HG02870 (cell line): Measurements from ENCODE around the gene LKAAEAR1.
"Not testable (repeated sequence)": the region's sequence is repeated elsewhere in the genome, so short reads cannot be mapped to it uniquely, and the experiment has no call there.

Experiments
- ATAC-seq: cut with Tn5 transposase; IDR thresholded peaks from one replicate; pipeline ENCODE4 v1.9.1; 2021; ENCODE audit warnings: mild to moderate bottlenecking, moderate library complexity; ENCODE audit not compliant: unreplicated experiment

LKAAEAR1 gene, protein sequence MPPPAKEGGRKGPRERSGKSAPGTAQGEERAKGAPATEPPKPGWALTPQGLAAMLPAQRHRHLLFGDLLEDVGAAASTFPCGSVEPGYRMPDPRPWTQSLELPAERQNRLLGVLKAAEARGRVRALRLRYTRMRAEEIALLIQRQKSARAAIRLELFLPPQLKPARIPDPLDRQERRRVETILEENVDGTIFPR

DNA sequence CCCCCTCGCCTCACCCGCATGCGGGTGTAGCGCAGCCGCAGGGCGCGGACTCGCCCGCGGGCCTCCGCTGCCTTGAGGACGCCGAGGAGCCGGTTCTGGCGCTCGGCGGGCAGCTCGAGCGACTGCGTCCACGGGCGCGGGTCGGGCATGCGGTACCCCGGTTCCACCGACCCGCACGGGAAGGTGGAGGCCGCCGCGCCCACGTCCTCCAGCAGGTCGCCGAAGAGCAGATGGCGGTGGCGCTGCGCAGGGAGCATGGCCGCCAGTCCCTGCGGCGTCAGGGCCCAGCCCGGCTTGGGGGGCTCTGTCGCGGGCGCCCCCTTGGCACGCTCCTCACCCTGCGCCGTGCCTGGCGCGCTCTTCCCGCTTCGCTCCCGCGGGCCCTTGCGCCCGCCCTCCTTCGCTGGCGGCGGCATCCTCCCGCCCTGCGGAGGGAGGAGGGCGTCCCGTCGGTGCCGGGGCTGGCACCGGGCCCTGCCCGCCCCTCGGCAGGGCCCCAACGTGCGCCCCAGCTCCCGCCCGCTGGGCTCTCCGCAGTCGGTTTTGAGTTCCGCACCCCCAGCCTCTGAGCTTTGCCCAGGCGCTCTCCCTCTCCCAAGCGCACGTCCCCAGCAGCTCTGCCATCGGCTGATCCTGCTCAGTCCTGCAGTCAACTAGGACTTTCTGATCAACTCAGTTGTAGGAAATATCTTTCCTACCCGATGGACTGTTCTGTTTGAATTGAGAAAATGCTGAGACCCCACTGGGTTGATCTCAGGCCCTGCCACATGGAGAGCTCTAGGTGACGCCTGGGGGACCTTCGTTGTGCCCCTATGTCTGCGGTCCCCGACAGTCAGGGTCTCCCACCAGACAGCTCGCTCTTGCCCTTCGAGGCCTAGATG lies at the start of gene LKAAEAR1:
Gene LKAAEAR1, minus strand, starts transcription at position 595 of the 881 bp plus-strand sequence. Its CDS starts 179 bp downstream, at position 416.
- no peak for ATAC-seq

DNA sequence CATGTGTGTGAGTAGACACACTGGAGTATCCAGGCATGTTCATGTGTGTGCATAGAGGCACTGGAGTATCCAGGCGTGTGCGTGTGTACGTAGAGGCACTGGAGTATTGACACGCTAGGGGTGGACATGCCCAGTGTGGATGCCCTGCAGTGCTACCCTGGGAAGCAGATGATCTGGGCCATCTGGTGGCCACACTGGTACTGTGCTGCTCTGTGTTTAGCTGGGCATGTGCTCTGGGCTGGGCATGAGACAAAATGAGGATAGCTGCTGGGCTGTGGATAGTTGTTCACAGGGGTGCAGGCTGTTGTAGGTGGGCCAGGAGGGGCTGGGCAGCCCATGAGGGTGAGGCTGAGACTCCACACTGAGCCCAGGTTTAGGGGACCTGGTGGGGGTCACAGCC lies 47.2 kb upstream of the LKAAEAR1 start:
- no peak for ATAC-seq

DNA sequence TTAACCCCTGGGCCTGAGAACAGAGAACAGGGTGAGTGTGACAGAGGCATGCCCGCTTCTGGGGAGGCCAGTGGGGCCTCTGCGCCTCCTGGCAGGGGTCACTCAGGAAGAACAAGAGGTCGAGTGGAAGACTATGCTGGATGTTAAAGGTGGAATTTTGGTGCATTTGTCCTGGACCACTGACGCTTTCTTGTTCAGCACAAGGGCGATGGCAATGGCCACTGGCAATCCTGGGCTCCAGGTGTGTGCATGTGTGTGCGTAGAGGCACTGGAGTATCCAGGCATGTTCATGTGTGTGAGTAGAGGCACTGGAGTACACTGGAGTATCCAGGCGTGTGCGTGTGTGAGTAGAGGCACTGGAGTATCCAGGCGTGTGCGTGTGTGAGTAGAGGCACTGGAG lies 46.7 kb upstream of the LKAAEAR1 start:
- ATAC-seq, result no peak

DNA sequence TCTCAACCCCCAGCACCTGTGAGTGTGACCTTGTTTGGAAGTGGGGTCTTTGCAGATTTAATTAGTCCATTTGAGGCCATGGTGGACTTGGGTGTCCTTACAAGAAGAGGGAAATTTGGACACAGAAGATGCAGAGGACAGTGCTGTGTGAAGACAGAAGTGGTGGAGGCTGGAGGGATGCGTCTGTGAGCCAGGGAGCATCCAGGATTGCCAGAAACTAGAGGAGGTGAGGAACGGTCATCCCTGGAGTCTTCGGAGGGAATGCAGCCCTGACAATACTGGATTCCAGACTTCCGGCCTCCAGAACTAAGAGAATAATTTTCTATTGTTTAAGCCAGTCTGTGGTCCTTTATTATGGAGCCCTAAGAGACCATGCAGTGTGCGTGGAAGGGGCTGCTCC lies 46.1 kb upstream of the LKAAEAR1 start:
- ATAC-seq, result no peak

DNA sequence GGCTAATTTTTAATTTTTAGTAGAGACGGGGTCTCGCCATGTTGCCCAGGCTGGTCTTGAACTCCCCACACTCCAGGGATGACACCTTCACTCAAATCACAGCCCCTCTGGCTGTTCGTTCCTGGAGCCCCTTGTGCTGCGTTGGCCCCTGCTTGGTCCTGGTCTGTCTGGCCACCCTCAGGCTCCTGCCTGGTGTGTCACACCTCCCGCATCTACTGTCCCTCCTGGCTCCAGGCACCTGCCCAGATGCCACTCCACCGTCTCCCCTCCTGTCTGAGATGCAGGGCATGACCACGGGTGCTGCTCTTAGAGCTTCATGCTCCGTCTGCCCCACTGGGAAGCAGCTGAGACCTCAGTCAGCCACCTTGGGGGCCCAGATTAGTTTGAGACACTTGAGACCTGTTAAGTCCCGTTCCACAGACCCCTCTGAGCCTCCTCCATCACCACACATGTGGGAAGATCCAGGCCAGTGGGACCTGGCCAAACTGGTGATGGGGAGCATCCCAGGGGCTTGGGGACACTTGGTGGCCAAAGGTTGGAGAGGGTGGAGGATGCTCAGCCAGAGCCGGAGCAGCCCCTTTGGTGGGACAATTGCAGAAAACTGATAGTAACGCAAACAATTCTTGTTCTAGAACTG lies 45.1 kb upstream of the LKAAEAR1 start:
- ATAC-seq, result no peak

DNA sequence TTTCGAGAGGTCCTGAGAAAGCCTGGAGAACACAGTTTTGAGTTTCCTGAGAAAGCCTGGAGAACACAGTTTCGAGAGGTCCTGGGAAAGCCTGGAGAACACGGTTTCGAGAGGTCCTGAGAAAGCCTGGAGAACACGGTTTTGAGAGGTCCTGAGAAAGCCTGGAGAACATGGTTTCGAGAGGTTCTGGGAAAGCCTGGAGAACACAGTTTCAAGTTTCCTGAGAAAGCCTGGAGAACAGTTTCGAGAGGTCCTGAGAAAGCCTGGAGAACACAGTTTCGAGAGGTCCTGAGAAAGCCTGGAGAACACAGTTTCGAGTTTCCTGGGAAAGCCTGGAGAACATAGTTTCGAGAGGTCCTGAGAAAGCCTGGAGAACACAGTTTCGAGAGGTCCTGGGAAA lies 39.3 kb upstream of the LKAAEAR1 start:
- ATAC-seq, result not testable (repeated sequence)

DNA sequence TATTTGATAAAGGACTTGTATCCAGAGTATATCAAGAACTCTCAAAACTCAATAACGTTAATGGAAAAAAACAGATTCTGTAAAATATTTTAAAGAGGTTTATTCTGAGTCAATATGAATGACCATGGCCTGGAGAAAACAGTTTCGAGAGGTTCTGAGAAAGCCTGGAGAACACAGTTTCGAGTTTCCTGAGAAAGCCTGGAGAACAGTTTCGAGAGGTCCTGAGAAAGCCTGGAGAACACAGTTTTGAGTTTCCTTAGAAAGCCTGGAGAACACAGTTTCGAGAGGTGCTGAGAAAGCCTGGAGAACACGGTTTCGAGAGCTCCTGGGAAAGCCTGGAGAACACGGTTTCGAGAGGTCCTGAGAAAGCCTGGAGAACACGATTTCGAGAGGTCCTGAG lies 38.7 kb upstream of the LKAAEAR1 start:
- ATAC-seq, result not testable (repeated sequence)

DNA sequence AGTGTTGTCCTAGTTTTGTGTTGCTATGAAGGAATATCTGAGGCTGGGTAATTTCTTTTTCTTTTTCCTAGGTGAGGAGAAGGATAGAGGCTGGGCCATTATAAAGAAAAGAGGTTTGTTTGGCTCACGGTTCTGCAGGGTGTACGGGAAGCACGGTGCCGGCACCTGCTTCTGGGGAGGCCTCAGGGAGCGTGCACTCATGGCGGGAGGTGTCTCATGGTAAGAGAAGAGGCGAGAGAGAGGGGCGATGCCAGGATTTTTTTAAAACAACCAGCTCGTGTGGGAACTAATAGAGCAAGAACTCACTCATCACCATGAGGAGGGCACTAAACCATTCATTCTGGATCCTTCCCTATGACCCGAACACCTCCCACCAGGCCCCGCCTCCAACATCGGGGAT lies 37.4 kb upstream of the LKAAEAR1 start:
- ATAC-seq, result no peak

DNA sequence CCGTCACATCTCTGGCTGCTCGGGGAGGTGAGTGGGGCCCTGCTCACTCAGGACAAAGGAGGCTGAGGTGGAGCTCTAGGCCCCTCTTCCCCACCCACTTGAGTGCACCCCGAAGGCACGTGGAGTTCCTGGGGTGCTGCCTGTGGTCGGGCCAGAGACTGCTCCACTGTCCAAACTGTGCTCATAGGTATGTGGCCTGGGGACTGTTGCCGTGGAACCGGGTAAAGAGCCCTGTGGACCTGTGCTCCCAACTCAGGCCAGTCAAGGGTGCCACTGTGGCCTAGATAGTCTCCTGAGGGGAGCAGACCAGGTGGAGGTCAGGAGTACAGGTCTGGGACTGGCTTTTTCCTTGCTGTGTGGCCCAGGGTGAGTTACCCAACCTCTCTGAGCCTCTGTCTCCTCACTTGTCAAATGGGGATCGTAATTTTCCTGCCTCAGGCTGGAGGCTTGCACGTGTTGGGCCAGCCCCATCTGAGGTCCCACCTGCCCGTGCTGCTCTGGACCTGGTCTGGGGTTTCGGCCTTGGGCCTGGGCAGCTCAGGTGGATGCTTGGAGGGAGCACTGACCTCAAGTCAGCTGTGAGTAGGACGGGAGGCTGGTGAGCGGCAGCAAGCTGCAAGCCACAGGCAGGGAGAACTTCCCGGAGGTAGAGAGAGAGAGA lies 35.6 kb upstream of the LKAAEAR1 start:
- ATAC-seq, result no peak

DNA sequence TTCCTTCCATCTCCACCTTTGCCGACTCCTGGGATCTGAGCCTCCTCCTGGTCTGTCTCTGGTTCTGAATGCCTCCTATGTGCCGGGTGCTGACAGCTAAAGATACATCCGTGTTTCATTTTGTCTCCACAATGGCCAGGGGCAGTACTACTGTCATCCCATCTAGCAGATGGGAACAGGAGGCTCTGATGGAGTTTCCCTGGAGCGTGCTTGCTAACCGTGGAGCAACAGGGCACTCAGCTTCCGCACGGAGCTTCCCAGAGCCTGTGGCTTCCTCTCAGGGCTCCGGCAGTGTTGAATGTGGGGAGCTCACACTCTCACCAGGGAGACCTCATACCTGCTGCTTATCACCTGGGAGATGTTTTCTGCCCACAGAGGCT lies 35.1 kb upstream of the LKAAEAR1 start:
- no peak for ATAC-seq

DNA sequence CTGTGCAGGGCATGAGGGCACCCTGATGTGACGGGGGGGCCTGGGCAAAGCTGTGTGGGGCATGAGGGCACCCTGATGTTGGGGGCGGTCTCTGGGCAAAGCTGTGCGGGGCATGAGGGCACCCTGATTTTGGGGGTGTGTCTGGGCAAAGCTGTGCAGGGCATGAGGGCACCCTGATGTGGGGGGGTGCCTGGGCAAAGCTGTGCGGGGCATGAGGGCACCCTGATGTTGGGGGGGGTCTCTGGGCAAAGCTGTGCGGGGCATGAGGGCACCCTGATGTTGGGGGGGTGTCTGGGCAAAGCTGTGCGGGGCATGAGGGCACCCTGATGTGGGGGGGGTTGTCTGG lies 33.2 kb upstream of the LKAAEAR1 start:
- ATAC-seq, result not testable (repeated sequence)

DNA sequence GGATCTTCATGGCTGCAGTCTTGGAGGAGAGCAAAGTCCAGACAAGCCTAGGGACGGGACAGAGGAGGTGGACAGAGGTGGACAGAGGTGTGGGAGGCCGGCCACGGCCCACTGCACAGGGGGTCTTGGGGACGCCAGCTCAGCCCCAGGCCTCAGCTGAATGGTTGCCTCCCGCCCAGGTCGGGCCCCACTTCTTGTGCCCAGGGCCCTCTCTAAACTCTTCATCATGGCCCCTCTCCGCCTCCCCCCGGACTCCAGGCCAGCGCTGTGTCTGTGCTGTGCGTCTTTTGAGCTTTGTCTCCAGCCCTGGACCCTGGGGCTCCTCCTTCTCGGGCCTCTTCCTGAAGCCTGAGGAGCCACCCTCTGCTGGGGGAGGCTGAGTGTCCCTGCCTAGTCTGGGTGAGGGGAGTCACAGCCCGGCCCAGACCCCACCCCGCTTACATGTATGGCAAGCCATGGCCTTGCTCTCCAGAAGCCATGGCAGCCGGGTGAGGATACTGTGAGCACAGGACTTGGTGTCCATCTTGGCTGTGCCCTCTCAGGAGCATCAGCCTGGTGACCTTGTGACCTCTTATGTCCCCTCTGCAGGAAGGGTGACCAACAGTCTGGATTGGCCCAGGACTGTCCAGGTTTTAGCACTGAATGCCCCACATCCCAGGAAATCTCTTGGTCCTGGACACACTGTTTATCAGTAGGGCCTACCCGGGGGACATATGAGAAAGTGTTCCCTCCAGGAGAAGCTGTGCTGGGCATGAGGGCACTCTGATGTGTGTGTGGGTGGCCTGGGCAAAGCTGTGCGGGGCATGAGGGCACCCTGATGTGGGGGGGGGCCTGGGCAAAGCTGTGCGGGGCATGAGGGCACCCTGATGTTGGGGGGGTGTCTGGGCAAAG lies 32.6 kb upstream of the LKAAEAR1 start:
- no peak for ATAC-seq

DNA sequence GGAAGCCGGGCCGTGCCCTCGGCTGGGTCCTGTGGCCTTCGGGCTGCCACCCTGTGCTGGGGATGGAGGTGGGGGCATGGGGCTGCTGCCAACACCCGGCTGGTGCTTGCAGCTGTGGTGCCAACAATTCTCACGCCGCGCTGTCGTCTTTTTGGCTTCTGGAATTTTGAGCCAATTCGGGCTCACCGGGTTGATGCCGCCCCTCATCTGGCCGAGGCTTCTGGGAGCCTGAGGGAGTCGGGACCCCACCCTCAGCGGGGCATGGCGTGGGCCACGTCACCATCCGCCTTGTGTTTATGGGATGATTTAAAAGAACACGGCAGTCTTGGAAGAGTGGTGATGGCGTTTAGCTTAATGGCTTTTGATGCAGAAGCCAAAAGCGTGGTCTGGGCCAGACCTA lies 31.8 kb upstream of the LKAAEAR1 start:
- no peak for ATAC-seq

DNA sequence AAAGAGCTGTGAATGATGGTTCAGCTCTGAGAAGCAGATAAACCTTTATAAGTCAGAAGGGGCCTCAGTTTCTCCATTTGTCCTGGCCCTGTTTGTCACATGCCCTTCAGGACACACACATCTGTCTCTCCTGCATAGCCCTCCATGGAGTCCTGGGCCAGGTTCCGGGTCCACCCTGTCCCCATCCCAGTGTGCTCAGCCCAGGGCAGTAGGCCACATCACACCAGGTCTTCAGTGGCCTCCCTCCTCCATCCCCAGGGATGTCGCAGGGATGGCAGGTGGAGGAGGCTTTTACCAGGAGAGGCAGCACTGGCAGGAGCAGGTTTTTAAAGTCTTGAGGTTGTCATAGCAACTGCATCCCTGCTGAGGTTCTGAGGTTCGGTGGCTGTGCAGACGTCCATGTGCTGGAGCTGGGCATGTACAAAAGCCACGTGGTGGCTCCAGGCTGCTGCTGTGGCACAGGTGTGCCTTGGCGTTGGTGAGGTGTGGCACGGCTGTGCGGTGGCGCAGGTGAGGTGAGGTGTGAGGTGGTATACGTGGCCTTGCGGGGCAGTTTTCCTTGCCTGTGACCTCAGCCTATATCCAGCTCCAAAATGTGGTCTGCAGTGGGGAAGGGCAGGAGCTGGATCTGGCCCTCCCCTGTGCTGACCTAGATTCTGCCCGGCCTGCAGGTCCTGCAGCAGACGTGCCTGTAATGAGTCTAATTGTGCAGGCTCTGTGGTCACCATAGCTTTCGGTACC lies 31.1 kb upstream of the LKAAEAR1 start:
- no peak for ATAC-seq

DNA sequence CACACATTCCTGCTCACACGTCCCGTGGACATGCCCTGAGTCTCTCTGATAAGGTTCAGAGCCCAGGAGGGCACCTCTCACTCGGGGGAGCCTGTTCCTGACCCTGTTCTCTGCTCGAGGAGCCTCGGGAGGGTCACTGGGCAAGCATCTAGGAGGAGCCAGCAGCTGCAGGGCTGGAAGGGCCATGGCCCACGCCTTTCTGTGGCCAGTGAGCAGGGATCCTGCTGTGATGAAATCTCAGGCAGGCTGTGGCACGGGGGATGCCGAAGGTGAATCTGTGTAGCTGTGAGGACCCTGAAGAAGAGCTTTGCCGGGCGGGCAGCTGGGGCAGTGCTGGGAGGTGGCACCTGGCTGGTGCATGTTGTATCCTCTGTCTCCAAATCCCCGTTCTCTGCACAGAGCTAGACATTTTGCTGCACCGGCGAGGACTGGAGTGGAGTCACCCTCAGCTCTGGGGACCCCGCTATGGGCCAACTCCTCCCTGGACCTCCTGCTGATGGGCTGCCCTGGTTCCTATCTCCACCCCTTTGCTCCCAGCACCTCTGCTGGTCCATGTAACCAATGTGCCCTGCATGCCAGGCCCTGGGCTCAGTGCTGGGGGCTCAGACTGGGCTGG lies 30.3 kb upstream of the LKAAEAR1 start:
- ATAC-seq, result no peak

DNA sequence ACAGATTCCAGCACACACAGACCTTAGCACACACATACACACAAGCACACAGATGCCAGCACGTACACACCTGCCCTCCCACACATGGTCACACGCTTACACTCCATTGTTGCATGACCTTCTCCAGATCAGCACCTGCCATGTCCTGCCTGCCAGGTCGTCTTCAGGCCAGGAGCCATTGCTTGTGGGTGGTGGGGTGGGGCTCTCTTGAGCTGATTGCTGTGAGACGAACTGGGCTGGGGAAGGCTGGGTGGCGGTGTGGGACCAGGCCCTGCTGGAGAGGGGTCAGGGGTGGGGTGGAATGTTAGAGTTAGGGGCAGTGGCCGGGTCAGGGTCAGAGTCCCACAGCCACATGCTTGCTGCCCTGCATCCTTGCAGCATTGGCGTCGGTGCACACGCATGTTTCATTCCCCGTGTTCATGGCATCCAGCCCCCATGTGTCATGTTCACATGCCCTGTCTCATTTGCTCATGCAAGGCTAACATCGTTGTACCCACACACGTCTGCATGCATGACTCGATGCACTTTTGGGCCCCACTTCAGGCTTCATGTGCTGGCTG lies 29.7 kb upstream of the LKAAEAR1 start:
- ATAC-seq, result no peak

DNA sequence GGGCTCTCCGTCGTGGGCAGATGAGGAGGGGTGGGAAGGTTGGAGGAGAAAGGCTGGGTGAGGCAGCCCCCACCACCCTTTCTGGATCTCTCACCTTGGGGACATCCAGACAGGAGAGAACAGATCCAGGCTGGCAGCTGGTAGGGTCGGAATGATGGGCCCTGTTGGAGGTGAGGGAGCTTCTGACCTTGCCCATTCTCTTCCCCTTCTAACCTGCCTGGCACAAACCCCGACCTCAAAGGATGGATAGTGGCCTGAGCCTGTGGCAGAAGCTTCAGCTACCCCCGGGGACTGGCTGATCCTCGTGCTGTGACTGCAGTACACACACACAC lies 29.2 kb upstream of the LKAAEAR1 start:
- ATAC-seq, result no peak

DNA sequence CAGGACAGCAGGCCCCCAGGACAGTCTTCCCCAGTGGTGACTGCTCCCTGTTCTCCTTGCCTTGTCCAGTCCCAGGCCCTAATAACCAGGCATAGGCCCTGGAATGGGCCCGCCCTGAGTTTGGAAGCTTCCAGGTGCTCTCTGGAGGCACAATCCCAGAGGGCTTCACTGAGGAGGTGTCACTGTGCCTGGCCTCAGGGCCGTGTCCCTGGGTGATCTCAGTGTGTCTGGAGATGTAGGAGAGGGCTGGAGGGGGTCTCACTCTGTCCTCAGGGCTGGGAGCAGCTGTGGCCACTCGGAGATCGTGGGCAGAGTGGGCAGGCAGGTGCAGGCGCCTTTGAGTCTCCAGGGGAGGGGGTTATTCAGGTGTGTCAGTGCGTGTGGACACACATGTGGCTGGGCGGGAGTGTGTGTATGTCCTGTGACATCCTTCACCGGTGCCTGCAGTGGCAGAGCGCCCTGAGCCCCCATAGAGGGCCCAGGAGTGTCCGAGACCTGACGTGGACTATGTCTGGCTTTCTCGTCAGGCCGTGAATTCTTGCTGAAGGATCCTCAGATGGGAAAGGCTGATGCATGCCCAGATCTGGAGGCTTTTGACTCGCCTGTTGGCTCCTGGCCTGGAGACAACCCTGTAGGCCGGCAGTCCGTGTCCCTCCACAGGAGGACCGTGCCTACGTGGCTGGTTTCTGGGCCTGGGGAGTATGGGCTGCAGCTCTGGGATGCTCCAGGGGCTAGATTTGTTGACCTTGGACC lies 28.7 kb upstream of the LKAAEAR1 start:
- ATAC-seq, result no peak
